AG04450 (cell line): ENCODE data around the gene LRRC4B. TPM values are rescaled to one million over a fixed set of nuclear protein-coding genes. Genes with fewer than 3 reads are reported as not detected.

Experiments used
- CTCF ChIA-PET: fragments of 300-600, 350-600 bp; formaldehyde crosslinking; extraction: SDS; loops from one replicate; lab custom pipeline; 2022; ENCODE audit warnings: antibody characterized with exemption, inconsistent platforms; lab: Charles Lee
- POLR2A ChIA-PET: fragments of 350-600 bp; formaldehyde crosslinking; extraction: SDS; loops from one replicate; lab custom pipeline; 2021; ENCODE audit warnings: antibody characterized with exemption, inconsistent platforms; lab: Yijun Ruan, JAX
- DNase-seq: peaks from one replicate; pipeline ENCODE4 v3.0.0-alpha.2; 2011; ENCODE audit warnings: low read depth, low spot score
- H3K27ac ChIP-seq: one replicate; pipeline ENCODE4 v1.5.1; 2012; ENCODE audit warnings: low read depth, low read length, control low read depth
- H3K27me3 ChIP-seq: one replicate; pipeline ENCODE4 v1.6.0; 2012; ENCODE audit warnings: low read length; ENCODE audit not compliant: control insufficient read depth, insufficient read depth
- H3K4me3 ChIP-seq: 2 replicates; pipeline ENCODE4 v1.5.1; 2011; ENCODE audit warnings: mild to moderate bottlenecking, low read depth, low read length, control low read depth
- H3K9me3 ChIP-seq: 2 replicates; pipeline ENCODE4 v1.5.1; 2012; ENCODE audit warnings: low read length; ENCODE audit not compliant: control insufficient read depth, insufficient read depth
- polyA plus RNA-seq: library from polyadenylated mRNA; depleted of rRNA; stranded (reverse); fragments of >200 nt; gene quantifications from 2 replicates; pipeline ENCODE4 v1.2.3, GENCODE V29; 2011
- TF ChIP-seq, protein P1 (sequence below): IDR thresholded peaks from 2 replicates; pipeline ENCODE4 v1.5.1; 2011; ENCODE audit warnings: low read depth, low read length, control low read depth, inconsistent platforms

Gene LRRC4B
- polyA plus RNA-seq, 1 experiment: not detected

DNA sequence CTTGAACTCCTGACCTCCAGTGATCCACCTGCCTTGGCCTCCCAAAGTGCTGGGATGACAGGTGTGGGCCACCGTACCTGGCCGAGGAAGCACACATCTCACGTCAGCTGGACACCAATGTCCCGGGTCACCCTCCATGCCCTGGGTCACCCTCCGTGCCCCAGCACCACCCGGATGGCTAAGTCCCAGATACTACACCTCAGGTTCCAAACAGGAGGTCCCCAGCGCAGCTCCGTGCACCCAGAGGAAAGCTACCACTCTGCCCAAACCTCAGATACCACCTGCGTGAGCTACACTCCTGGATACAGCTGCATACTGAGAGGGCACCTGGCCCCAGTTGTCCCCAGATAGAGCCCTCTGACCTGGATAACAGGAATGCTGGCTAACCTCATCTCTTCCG is 14.0 kb downstream of the LRRC4B start:
- ChIA-PET CTCF (interaction anchor here (0.7 to 6.0 kb wide), 2 partner anchors 17 to 408 kb away, joined by 4 to 65 read pairs; no protein-coding TSS in a partner anchor), POLR2A (no interaction called here)
- Histone ChIP-seq H3K4me3 (no peak overlapping the region), H3K27me3 (peaks cover 19% of the 10 kb centered on the region), H3K9me3 (no peaks in the 10 kb centered on the region), H3K27ac (no peak overlapping the region)
- TF ChIP-seq, protein P1, sequence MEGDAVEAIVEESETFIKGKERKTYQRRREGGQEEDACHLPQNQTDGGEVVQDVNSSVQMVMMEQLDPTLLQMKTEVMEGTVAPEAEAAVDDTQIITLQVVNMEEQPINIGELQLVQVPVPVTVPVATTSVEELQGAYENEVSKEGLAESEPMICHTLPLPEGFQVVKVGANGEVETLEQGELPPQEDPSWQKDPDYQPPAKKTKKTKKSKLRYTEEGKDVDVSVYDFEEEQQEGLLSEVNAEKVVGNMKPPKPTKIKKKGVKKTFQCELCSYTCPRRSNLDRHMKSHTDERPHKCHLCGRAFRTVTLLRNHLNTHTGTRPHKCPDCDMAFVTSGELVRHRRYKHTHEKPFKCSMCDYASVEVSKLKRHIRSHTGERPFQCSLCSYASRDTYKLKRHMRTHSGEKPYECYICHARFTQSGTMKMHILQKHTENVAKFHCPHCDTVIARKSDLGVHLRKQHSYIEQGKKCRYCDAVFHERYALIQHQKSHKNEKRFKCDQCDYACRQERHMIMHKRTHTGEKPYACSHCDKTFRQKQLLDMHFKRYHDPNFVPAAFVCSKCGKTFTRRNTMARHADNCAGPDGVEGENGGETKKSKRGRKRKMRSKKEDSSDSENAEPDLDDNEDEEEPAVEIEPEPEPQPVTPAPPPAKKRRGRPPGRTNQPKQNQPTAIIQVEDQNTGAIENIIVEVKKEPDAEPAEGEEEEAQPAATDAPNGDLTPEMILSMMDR: no peak
- DNase-seq: no peak

DNA sequence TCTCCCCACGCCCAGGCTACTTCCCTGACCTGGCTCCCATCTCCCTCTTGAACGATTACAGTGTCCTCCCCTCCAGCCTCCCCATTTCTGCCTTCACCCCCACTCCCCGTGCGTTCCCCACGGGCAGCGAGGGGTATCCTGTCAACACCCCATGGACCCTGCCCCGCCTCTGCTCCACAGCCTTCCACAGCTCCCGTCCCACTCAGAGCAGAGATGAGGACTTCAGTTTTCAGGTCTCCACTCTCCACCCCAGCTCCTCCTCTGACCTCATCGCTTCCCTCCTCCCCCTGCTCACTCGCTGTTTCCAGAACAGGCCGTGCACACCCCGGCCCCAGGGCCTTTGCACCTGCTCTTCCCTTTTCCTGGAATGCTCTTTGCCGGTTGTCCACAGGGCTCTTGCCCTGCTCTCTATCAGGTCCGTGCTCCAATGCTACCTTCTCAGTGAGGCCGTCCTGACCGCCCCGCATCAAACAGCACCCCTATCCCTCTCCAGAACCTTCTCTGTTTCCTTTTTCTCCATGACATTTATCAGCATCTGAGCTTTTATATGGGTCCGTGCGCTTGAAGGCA is 15.0 kb downstream of the LRRC4B start:
- Histone ChIP-seq H3K9me3 (no peaks in the 10 kb centered on the region), H3K4me3 (no peak overlapping the region), H3K27ac (no peak overlapping the region), H3K27me3 (peaks cover 19% of the 10 kb centered on the region)
- no peak for DNase-seq
- TF ChIP-seq, protein P1: no peak
- ChIA-PET CTCF (interaction anchor here (6.0 kb wide), 1 partner anchor 16 kb away, joined by 65 read pairs; no protein-coding TSS in a partner anchor), POLR2A (no interaction called here)

DNA sequence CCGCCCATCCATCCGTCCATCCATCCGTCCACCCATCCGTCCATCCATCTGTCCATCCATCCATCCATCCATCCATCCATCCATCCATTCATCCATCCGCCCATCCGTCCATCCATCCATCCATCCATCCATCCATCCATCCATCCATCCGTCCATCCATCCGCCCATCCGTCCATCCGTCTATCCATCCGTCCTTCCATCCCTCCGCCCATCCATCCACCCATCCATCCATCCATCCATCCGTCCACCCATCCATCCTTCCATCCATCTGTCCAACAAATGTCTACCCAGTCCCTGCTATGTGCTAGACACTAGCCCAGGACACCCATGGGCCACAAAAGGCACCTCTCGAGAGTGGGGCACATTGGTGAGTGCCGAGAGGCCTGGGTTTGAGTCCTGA is 15.7 kb downstream of the LRRC4B start:
- CTCF ChIA-PET: interaction anchor here (6.0 kb wide), 1 partner anchor 16 kb away, joined by 65 read pairs; no protein-coding TSS in a partner anchor
- no peak overlapping the region for H3K4me3 ChIP-seq
- H3K9me3 ChIP-seq: no peaks in the 10 kb centered on the region
- no peak overlapping the region for H3K27ac ChIP-seq
- POLR2A ChIA-PET: no interaction called here
- H3K27me3 ChIP-seq: peaks cover 19% of the 10 kb centered on the region
- TF ChIP-seq, protein P1: no peak
- DNase-seq: no peak

DNA sequence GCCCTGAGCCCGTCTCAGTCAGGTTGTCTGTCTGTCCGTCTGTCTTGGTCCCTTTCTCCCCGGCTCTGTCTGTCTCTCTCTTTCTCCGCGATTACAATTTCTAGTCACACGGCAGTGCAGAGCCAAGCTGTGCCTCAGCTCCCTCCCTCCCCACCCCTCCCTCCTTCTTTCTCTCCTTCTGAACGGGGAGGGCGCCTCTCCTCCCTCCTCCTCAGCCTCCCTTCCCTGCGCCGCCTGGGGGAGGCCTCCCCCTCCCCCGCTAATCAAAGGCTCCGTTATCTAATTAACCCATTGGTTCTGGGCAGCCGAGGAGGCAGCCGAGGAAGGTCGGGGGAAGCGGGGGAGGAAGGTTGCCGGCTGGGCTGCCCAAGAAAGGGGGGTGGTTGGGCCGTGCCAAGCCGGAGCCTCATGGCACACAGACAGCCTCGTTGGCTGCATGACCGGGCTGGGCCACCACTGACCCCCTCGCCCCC is 16.5 kb downstream of the LRRC4B start:
- CTCF ChIA-PET: no interaction called here
- POLR2A ChIA-PET: no interaction called here
- DNase-seq: no peak
- TF ChIP-seq, protein P1: no peak
- H3K4me3 ChIP-seq: no peak overlapping the region
- no peaks in the 10 kb centered on the region for H3K9me3 ChIP-seq
- H3K27me3 ChIP-seq: peaks cover 19% of the 10 kb centered on the region
- no peak overlapping the region for H3K27ac ChIP-seq

DNA sequence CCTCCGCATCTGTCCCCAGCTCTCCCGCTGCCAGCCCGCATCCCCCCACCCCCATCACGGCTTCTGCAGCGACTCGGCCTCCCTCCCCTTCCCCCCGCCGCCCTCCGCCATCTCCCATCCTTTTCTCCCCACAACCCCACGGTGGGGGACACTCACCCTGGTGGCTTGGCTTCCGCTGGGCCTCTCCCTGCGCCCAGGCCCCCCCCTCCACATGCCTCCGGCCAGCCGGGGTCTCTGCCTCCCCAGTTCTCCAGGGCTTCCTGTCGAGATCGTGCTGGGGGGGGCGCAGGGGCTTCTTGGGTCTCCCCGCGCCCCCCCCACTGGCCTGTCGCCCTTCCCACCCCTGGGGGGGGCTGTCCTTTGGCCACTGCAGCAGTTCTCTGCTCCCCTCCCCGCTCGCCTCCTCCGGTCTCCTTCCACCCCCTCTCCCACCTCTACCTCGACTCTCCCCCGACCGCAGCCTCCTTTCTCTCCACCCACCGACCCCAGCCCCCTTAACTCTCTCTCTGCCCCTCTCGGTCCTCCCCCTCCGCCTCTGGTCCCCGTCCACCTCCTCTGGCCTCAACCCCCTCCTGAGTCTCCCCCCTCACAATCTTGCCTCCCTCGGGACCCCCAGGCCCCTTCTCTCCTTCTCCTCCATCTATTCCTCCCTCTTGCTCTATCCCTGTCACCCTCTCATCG is 17.1 kb downstream of the LRRC4B start:
- no peaks in the 10 kb centered on the region for H3K9me3 ChIP-seq
- ChIA-PET POLR2A (no interaction called here), CTCF (no interaction called here)
- H3K27ac ChIP-seq: no peak overlapping the region
- no peak overlapping the region for H3K4me3 ChIP-seq
- no peak for DNase-seq
- TF ChIP-seq, protein P1: no peak
- H3K27me3 ChIP-seq: peaks cover 19% of the 10 kb centered on the region
